WTC11 (cell line): Measurements from ENCODE around the gene SERPINB1.

ENCODE experiments used
- MAX ChIP-seq: sonication (generic); formaldehyde crosslinking; IDR thresholded peaks from 2 replicates; pipeline ENCODE4 v1.8.0; 2022; ENCODE audit warnings: mild to moderate bottlenecking, missing genetic modification reagents
- TEAD1 ChIP-seq: sonication (generic); formaldehyde crosslinking; IDR thresholded peaks from 2 replicates; pipeline ENCODE4 v1.8.0; 2022; ENCODE audit warnings: mild to moderate bottlenecking, missing genetic modification reagents
- ZNF121 ChIP-seq: sonication (generic); formaldehyde crosslinking; IDR thresholded peaks from 2 replicates; pipeline ENCODE4 v1.8.0; 2023; ENCODE audit warnings: missing genetic modification reagents
- ZNF671 ChIP-seq: fragments of 250-450 bp; sonication (Bioruptor Pico); IDR thresholded peaks from 2 replicates; pipeline ENCODE4 v1.8.0; 2021; ENCODE audit warnings: mild to moderate bottlenecking
- TF ChIP-seq, protein P1 (sequence below): fragments of 200-600 bp; IDR thresholded peaks from 2 replicates; pipeline ENCODE4 v1.8.0; 2022; ENCODE audit warnings: antibody characterized with exemption
- TF ChIP-seq, protein P2 (sequence below): fragments of 250-450 bp; sonication (Bioruptor Pico); IDR thresholded peaks from 2 replicates; pipeline ENCODE4 v2.1.2; 2022; ENCODE audit warnings: mild to moderate bottlenecking, moderate library complexity

- TF ChIP-seq TEAD1, result no peak
- no peak for TF ChIP-seq ZNF121
- TF ChIP-seq, protein P1, sequence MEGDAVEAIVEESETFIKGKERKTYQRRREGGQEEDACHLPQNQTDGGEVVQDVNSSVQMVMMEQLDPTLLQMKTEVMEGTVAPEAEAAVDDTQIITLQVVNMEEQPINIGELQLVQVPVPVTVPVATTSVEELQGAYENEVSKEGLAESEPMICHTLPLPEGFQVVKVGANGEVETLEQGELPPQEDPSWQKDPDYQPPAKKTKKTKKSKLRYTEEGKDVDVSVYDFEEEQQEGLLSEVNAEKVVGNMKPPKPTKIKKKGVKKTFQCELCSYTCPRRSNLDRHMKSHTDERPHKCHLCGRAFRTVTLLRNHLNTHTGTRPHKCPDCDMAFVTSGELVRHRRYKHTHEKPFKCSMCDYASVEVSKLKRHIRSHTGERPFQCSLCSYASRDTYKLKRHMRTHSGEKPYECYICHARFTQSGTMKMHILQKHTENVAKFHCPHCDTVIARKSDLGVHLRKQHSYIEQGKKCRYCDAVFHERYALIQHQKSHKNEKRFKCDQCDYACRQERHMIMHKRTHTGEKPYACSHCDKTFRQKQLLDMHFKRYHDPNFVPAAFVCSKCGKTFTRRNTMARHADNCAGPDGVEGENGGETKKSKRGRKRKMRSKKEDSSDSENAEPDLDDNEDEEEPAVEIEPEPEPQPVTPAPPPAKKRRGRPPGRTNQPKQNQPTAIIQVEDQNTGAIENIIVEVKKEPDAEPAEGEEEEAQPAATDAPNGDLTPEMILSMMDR, result no peak
- TF ChIP-seq ZNF671 (CRISPR knock-in tag), result no peak
- TF ChIP-seq MAX (CRISPR knock-in tag), result no peak
- TF ChIP-seq, protein P2, sequence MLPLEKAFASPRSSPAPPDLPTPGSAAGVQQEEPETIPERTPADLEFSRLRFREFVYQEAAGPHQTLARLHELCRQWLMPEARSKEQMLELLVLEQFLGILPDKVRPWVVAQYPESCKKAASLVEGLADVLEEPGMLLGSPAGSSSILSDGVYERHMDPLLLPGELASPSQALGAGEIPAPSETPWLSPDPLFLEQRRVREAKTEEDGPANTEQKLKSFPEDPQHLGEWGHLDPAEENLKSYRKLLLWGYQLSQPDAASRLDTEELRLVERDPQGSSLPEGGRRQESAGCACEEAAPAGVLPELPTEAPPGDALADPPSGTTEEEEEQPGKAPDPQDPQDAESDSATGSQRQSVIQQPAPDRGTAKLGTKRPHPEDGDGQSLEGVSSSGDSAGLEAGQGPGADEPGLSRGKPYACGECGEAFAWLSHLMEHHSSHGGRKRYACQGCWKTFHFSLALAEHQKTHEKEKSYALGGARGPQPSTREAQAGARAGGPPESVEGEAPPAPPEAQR, result no peak
Observed at GRCh38 chr6:2863901-2864300, 22.2 kb upstream of the SERPINB1 start.
